H1 (cell line): Measurements from ENCODE around the gene RIN3. TPM values are rescaled to one million over a fixed set of nuclear protein-coding genes. Genes with fewer than 3 reads are reported as not detected.

ENCODE experiments used
- CTCF ChIA-PET: fragments of 300-600 bp; sonication (Branson Sonifier 250); formaldehyde crosslinking; loops from one replicate; lab custom pipeline; 2021; ENCODE audit not compliant: partially characterized antibody; lab: Charles Lee
- POLR2A ChIA-PET: fragments of 300-600 bp; sonication (Branson Sonifier 250); formaldehyde crosslinking; loops from one replicate; lab custom pipeline; 2021; ENCODE audit warnings: inconsistent platforms; ENCODE audit not compliant: partially characterized antibody; lab: Charles Lee
- DNase-seq, 2 experiments: peaks; one replicate each; pipeline versions ENCODE4 v3.0.0 to v3.0.0-alpha.2; 2010 to 2022; ENCODE audit warnings: low spot score in 2 of 2, low read depth in 1 of 2, mixed read lengths in 1 of 2
- FAIRE-seq: peaks from 2 replicates; lab custom pipeline; 2011; peaks lifted over from hg19 to GRCh38; lab: Jason Lieb, UNC
- H2AFZ ChIP-seq: 2 replicates; pipeline ENCODE4 v1.8.1; 2012; ENCODE audit warnings: low read length, inconsistent platforms
- H2AK5ac ChIP-seq: 2 replicates; pipeline ENCODE4 v1.6.1; 2013; ENCODE audit warnings: low read depth, low read length
- H2BK120ac ChIP-seq: replicated peaks from 2 replicates; pipeline ENCODE3; 2013; ENCODE audit warnings: low read depth, low read length, inconsistent platforms
- H2BK12ac ChIP-seq: 2 replicates; pipeline ENCODE4 v1.6.1; 2013; ENCODE audit warnings: low read depth, low read length
- H2BK15ac ChIP-seq: 2 replicates; pipeline ENCODE4 v1.6.1; 2013; ENCODE audit warnings: low read length
- H2BK20ac ChIP-seq: 2 replicates; pipeline ENCODE4 v1.6.1; 2013; ENCODE audit warnings: low read length
- H2BK5ac ChIP-seq: 2 replicates; pipeline ENCODE4 v1.6.1; 2013; ENCODE audit warnings: low read depth, low read length
- H3K14ac ChIP-seq: 2 replicates; pipeline ENCODE4 v1.6.1; 2013; ENCODE audit warnings: inconsistent platforms; ENCODE audit not compliant: insufficient read length
- H3K18ac ChIP-seq: 2 replicates; pipeline ENCODE4 v1.6.1; 2013; ENCODE audit warnings: low read length; ENCODE audit errors: extremely low read depth
- H3K23ac ChIP-seq: 2 replicates; pipeline ENCODE4 v1.6.1; 2013; ENCODE audit warnings: inconsistent platforms; ENCODE audit not compliant: insufficient read length
- H3K23me2 ChIP-seq: 2 replicates; pipeline ENCODE4 v1.6.1; 2013; ENCODE audit warnings: low read depth, low read length
- H3K27ac ChIP-seq: 2 replicates; pipeline ENCODE4 v1.6.1; 2011; ENCODE audit warnings: low read depth, low read length, inconsistent platforms
- H3K27me3 ChIP-seq, 4 experiments: replicated peaks in 1 of 4; 1 replicate in 1 of 4; 2 replicates in 3 of 4; pipeline versions ENCODE4 v1.6.1 to v1.8.1; 2011 to 2013; ENCODE audit warnings: low read length in 3 of 4, mild to moderate bottlenecking in 3 of 4, inconsistent platforms in 2 of 4, mixed read lengths in 2 of 4, moderate library complexity in 1 of 4; ENCODE audit not compliant: control insufficient read depth in 3 of 4, insufficient read depth in 3 of 4; ENCODE audit errors: extremely low read depth in 1 of 4
- H3K36me3 ChIP-seq, 4 experiments: 2 replicates each; pipeline versions ENCODE4 v1.6.1 to v1.8.1; 2011 to 2013; ENCODE audit warnings: mild to moderate bottlenecking in 4 of 4, low read length in 3 of 4, moderate library complexity in 2 of 4, control low read depth in 1 of 4, inconsistent platforms in 1 of 4; ENCODE audit not compliant: insufficient read depth in 4 of 4, control insufficient read depth in 2 of 4
- H3K4ac ChIP-seq: replicated peaks from 2 replicates; pipeline ENCODE3; 2013; ENCODE audit warnings: low read length, low read depth, mixed read lengths, inconsistent platforms; ENCODE audit not compliant: insufficient read length
- H3K4me1 ChIP-seq, 4 experiments: replicated peaks in 1 of 4; 1 replicate in 1 of 4; 2 replicates in 3 of 4; pipeline versions ENCODE4 v1.6.1 to v1.8.1; 2011 to 2013; ENCODE audit warnings: low read length in 3 of 4, inconsistent platforms in 2 of 4, mixed read lengths in 1 of 4; ENCODE audit not compliant: insufficient read depth in 4 of 4, control insufficient read depth in 3 of 4
- H3K4me2 ChIP-seq, 2 experiments: 2 replicates each; pipeline versions ENCODE4 v1.6.1 to v1.8.1; 2011 to 2013; ENCODE audit warnings: low read depth in 2 of 2, low read length in 2 of 2, control low read depth in 1 of 2, inconsistent platforms in 1 of 2, mild to moderate bottlenecking in 1 of 2; ENCODE audit not compliant: insufficient read depth in 1 of 2
- H3K4me3 ChIP-seq, 4 experiments: fragments of 200-600, 300-600 bp in 1 of 4; sonication (generic), shearing (Covaris generic), sonication (Bioruptor Twin) in 1 of 4; 2 replicates each; pipeline versions ENCODE4 v1.5.1 to v1.8.1; 2011 to 2016; ENCODE audit warnings: low read length in 4 of 4, low read depth in 3 of 4, control low read depth in 2 of 4, inconsistent platforms in 2 of 4, mild to moderate bottlenecking in 2 of 4, mixed read lengths in 1 of 4, moderate library complexity in 1 of 4; ENCODE audit not compliant: insufficient read depth in 2 of 4; ENCODE audit errors: extremely low read depth in 1 of 4
- H3K56ac ChIP-seq: replicated peaks from 2 replicates; pipeline ENCODE3; 2013; ENCODE audit warnings: low read depth, mild to moderate bottlenecking, mixed read lengths, low read length, inconsistent platforms; ENCODE audit not compliant: insufficient read length
- H3K79me1 ChIP-seq: 2 replicates; pipeline ENCODE4 v1.6.1; 2013; ENCODE audit warnings: low read depth, low read length, control low read depth
- H3K79me2 ChIP-seq, 2 experiments: 2 replicates each; pipeline versions ENCODE4 v1.6.1 to v1.8.1; 2012 to 2013; ENCODE audit warnings: low read length in 2 of 2, mild to moderate bottlenecking in 2 of 2, inconsistent platforms in 1 of 2; ENCODE audit not compliant: insufficient read depth in 2 of 2, control insufficient read depth in 1 of 2
- H3K9ac ChIP-seq, 4 experiments: replicated peaks in 1 of 4; 1 replicate in 1 of 4; 2 replicates in 3 of 4; pipeline versions ENCODE4 v1.6.1 to v1.8.1; 2011 to 2013; ENCODE audit warnings: low read depth in 3 of 4, low read length in 3 of 4, control low read depth in 2 of 4, mild to moderate bottlenecking in 2 of 4, moderate library complexity in 2 of 4, inconsistent platforms in 1 of 4; ENCODE audit errors: extremely low read depth in 1 of 4
- H3K9me3 ChIP-seq, 2 experiments: 2 replicates each; pipeline versions ENCODE4 v1.6.1 to v1.8.1; 2012 to 2013; ENCODE audit warnings: mild to moderate bottlenecking in 2 of 2, moderate library complexity in 2 of 2, control low read depth in 1 of 2, inconsistent platforms in 1 of 2, low read depth in 1 of 2, low read length in 1 of 2, mixed read lengths in 1 of 2; ENCODE audit not compliant: insufficient read depth in 2 of 2
- H4K20me1 ChIP-seq, 2 experiments: replicated peaks in 1 of 2; 2 replicates each; pipeline versions ENCODE3 to v1.8.1; 2011 to 2013; ENCODE audit warnings: inconsistent platforms in 2 of 2, low read length in 2 of 2, mild to moderate bottlenecking in 1 of 2; ENCODE audit not compliant: insufficient read depth in 2 of 2, control insufficient read depth in 1 of 2
- H4K5ac ChIP-seq: 2 replicates; pipeline ENCODE4 v1.6.1; 2013; ENCODE audit warnings: low read length, low read depth, mixed read lengths, inconsistent platforms; ENCODE audit not compliant: insufficient read length
- H4K8ac ChIP-seq: 2 replicates; pipeline ENCODE4 v1.8.0; 2013; ENCODE audit warnings: mild to moderate bottlenecking, moderate library complexity, low read length, inconsistent platforms; ENCODE audit not compliant: insufficient read depth; ENCODE audit errors: extremely low read depth
- H4K91ac ChIP-seq: replicated peaks from 2 replicates; pipeline ENCODE3; 2013; ENCODE audit warnings: low read length, mixed read lengths, inconsistent platforms; ENCODE audit not compliant: insufficient read length
- CBX8 ChIP-seq: fragments of 300-800, 300-1000 bp; sonication (generic); IDR thresholded peaks from 2 replicates; pipeline ENCODE4 v1.7.1; 2016; ENCODE audit warnings: low read depth, low read length, borderline replicate concordance
- GABPA ChIP-seq: IDR thresholded peaks from 2 replicates; pipeline ENCODE4 v1.6.1; 2011; ENCODE audit warnings: mild to moderate bottlenecking, low read length, moderate library complexity, borderline replicate concordance; ENCODE audit not compliant: insufficient read depth
- KDM1A ChIP-seq: fragments of 200-600, 300-600 bp; sonication (generic); IDR thresholded peaks from 2 replicates; pipeline ENCODE4 v1.7.1; 2016; ENCODE audit warnings: mild to moderate bottlenecking, low read length, borderline replicate concordance
- NRF1 ChIP-seq: IDR thresholded peaks from 2 replicates; pipeline ENCODE4 v1.6.1; 2011; ENCODE audit warnings: mild to moderate bottlenecking, low read depth, low read length, improper control_type of control experiment
- POLR2AphosphoS5 ChIP-seq: IDR thresholded peaks from 2 replicates; pipeline ENCODE4 v1.6.1; 2011; ENCODE audit warnings: low read depth, low read length
- RBBP5 ChIP-seq: IDR thresholded peaks from 2 replicates; pipeline ENCODE4 v1.7.1; 2012; ENCODE audit warnings: low read depth, mild to moderate bottlenecking, inconsistent platforms, low read length, moderate library complexity, borderline replicate concordance
- SAP30 ChIP-seq: fragments of 300-600 bp; sonication (generic); IDR thresholded peaks from 2 replicates; pipeline ENCODE4 v1.7.1; 2012; ENCODE audit warnings: low read length, moderate library complexity, mild to moderate bottlenecking, inconsistent platforms; ENCODE audit not compliant: insufficient read depth, insufficient replicate concordance
- SP2 ChIP-seq: IDR thresholded peaks from 2 replicates; pipeline ENCODE4 v1.6.1; 2012; ENCODE audit warnings: mild to moderate bottlenecking, low read length, inconsistent platforms
- TAF7 ChIP-seq: optimal IDR thresholded peaks from 2 replicates; pipeline ENCODE3; 2011; ENCODE audit warnings: low read depth, mild to moderate bottlenecking, inconsistent platforms, low read length, moderate library complexity, borderline replicate concordance
- WGBS, 2 experiments: shearing (Covaris generic) in 1 of 2; methylation state at CpG; one replicate each; pipeline versions ENCODE4 v1.1.6 to v1.1.7; 2013 to 2015; ENCODE audit warnings: low lambda C conversion rate in 2 of 2, mixed read lengths in 2 of 2, inconsistent platforms in 1 of 2, low coverage in 1 of 2, missing lambda C conversion rate in 1 of 2; ENCODE audit not compliant: insufficient replicate concordance in 2 of 2, insufficient coverage in 1 of 2, insufficient read length in 1 of 2; ENCODE audit errors: extremely low coverage in 1 of 2, missing lambda C conversion rate in 1 of 2; 5-methylcytosine and 5-hydroxymethylcytosine counted together
- polyA plus RNA-seq, 7 experiments: library from polyadenylated mRNA; depleted of rRNA in 3 of 7; stranded (reverse) in 5 of 7; unstranded in 2 of 7; fragments of >200 nt in 5 of 7; fragments of 200-250 nt in 2 of 7; gene quantifications; 1 replicate in 5 of 7; 2 replicates in 1 of 7; 4 replicates in 1 of 7; pipeline versions ENCODE4 v1.2.1 to v1.2.3, GENCODE V29; 2011 to 2013; ENCODE audit warnings: missing spikeins in 2 of 7, mixed read lengths in 2 of 7
- total RNA-seq: library from RNA; stranded (reverse); fragmentation: NEBNext Ultra II Directional; extraction: Animal tissue kit (Norgen Biotek cat#: 25700); gene quantifications from 2 replicates; pipeline ENCODE4 v1.2.1, GENCODE V29; 2021
- TF ChIP-seq, protein P1 (sequence below): IDR thresholded peaks from 2 replicates; pipeline ENCODE4 v1.6.1; 2011; ENCODE audit warnings: low read length, improper control_type of control experiment

Gene RIN3
- total and polyA plus RNA-seq, 2 of the 8 experiments (the other 6 are each of a cell fraction or from before 2014, with no cell fraction given): 0.59 to 1.5 TPM

DNA sequence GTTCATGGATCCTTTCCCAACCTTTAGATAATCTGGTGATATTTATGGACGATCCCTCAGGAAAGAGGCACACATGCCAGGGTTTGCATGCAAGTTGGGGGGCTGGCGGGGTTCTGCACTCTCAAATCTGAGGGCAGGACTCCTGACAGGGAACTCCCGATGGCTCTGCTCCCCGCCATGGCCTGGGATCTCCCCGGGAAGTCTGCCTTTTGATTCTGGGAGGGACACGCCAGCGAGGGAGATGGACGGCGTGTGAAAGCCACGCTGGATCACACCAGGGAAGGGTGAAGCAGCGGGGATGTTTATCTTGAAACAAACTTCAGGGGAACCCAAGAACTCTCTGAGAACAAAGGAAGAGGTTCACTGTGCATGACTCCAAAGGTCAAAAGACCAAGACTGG lies 191.2 kb downstream of the RIN3 start:
- H2BK20ac ChIP-seq: no peak overlapping the region
- H2BK15ac ChIP-seq: no peak overlapping the region
- no peaks in the 10 kb centered on the region for H3K27me3 ChIP-seq
- DNase-seq (no peak), FAIRE-seq (no peak)
- H3K79me2 ChIP-seq: no peaks in the 10 kb centered on the region
- H3K4me2 ChIP-seq: no peak overlapping the region
- no peak overlapping the region for H2BK120ac ChIP-seq
- H3K79me1 ChIP-seq: no peaks in the 10 kb centered on the region
- no peak overlapping the region for H2AK5ac ChIP-seq
- H3K4me3 ChIP-seq: no peak overlapping the region
- H4K8ac ChIP-seq: no peak overlapping the region
- no peak overlapping the region for H3K27ac ChIP-seq
- no peak overlapping the region for H3K56ac ChIP-seq
- POLR2A ChIA-PET: no interaction called here
- no peak overlapping the region for H2BK5ac ChIP-seq
- CTCF ChIA-PET: interaction anchor here (1.2 to 2.1 kb wide), 3 partner anchors 9 to 15 kb away, joined by 3 to 5 read pairs (median 4); no protein-coding TSS in a partner anchor
- H3K23ac ChIP-seq: no peak overlapping the region
- H3K9ac ChIP-seq: no peak overlapping the region
- no peak overlapping the region for H2AFZ ChIP-seq
- no peaks in the 10 kb centered on the region for H3K23me2 ChIP-seq
- H3K18ac ChIP-seq: no peak overlapping the region
- no peak overlapping the region for H3K14ac ChIP-seq
- peaks cover 0 to 3% (median 0%) of the 10 kb centered on the region in 4 experiments; a peak in 1 of 7 replicates for H3K4me1 ChIP-seq
- H4K5ac ChIP-seq: no peak overlapping the region
- no peak for TF ChIP-seq POLR2AphosphoS5
- TF ChIP-seq KDM1A: no peak
- TF ChIP-seq NRF1: no peak
- TF ChIP-seq, protein P1, sequence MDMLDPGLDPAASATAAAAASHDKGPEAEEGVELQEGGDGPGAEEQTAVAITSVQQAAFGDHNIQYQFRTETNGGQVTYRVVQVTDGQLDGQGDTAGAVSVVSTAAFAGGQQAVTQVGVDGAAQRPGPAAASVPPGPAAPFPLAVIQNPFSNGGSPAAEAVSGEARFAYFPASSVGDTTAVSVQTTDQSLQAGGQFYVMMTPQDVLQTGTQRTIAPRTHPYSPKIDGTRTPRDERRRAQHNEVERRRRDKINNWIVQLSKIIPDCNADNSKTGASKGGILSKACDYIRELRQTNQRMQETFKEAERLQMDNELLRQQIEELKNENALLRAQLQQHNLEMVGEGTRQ: no peak
- TF ChIP-seq SP2: no peak
- TF ChIP-seq SAP30: no peak
- no peak for TF ChIP-seq TAF7
- no peak for TF ChIP-seq RBBP5
- no peak for TF ChIP-seq GABPA
- TF ChIP-seq CBX8: no peak
- no peak overlapping the region for H2BK12ac ChIP-seq
- 87% methylated on average over 11 of the region's 11 CpGs; no CpG with 5 or more reads in 1 of the 2 experiments for WGBS, 2 experiments
- H3K4ac ChIP-seq: no peak overlapping the region
- no peaks in the 10 kb centered on the region for H4K20me1 ChIP-seq
- H3K9me3 ChIP-seq: no peaks in the 10 kb centered on the region
- no peak overlapping the region for H4K91ac ChIP-seq
- H3K36me3 ChIP-seq: peaks cover 0 to 22% (median 1%) of the 10 kb centered on the region in 4 experiments; a peak in 5 of 8 replicates
